Measurements from ENCODE around the gene PPP1R15B. TPM values are rescaled to one million over a fixed set of nuclear protein-coding genes. Genes with fewer than 3 reads are reported as not detected.

Gene PPP1R15B
- total RNA-seq, result 10 to 100 TPM; 22.1 to 37.5 TPM
- long read RNA-seq, full-length matches to known transcripts, result 10 of 15 reads
- long read RNA-seq, partial matches to known transcripts, result 0 of 15 reads
- long read RNA-seq, other reads (novel, unspliced or antisense), result 5 of 15 reads

- peak; percentile 94 to 95 for ATAC-seq
- intact Hi-C loops (cut with DNase I), result no loop called here
These were observed at the start of gene PPP1R15B for GRCh38 chr1:204411451-204412204. TSS of gene PPP1R15B (minus strand) at chr1:204411817. CDS start at chr1:204411411, 406 bp downstream.

DNA sequence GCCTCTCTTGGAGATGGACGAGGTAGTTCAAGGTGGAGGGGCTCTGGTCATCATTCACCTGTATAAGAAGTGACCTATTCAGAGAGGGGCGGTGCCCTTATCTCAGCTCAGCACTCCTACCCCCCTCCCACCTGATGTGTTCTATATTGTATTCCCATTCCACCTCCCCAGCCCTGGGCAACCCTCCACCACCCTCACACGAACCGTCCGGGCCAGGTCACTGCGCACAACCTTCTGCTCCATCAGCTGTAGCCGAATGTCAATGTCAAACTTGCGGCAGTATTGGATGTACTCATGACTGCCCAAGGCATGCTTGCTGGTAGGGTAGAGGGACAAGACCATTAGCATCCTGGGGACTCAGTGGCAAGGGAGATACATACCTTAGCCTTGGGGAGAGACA is 48.7 kb upstream of the PPP1R15B start:
- ATAC-seq (no peak), DNase-seq (no peak)
- intact Hi-C loops (cut with DNase I), result no loop called here

More at GRCh38 chr1:204411451-204412204, at the start of gene PPP1R15B:
- peak; percentile 96 for DNase-seq

DNA sequence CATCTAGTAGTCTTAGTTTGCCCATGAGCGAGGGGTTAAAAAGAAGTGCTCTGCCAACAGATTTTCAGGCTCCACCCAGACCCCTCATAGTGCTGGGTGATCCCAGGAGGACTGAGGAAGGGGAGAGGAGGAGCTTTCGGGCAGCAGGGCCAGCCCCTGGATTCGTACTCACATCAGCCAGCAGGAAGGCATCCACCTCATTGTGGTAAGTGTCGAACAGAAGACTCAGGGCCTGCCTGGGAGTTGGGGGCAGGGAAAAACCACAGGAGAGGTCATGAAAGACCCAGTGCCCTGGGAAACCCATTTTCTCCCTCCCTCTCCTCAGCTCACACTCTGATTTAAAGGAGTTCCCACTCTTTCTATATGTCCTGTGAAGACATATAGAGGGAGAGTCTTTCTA is 48.1 kb upstream of the PPP1R15B start:
- no peak for DNase-seq
- ATAC-seq, result no peak
- intact Hi-C loops (cut with DNase I), result no loop called here

- DNase-seq, result no peak
- intact Hi-C loops (cut with DNase I), result no loop called here
- ATAC-seq, result no peak
These were observed 46.0 kb upstream of the PPP1R15B start for GRCh38 chr1:204457666-204458065.

DNA sequence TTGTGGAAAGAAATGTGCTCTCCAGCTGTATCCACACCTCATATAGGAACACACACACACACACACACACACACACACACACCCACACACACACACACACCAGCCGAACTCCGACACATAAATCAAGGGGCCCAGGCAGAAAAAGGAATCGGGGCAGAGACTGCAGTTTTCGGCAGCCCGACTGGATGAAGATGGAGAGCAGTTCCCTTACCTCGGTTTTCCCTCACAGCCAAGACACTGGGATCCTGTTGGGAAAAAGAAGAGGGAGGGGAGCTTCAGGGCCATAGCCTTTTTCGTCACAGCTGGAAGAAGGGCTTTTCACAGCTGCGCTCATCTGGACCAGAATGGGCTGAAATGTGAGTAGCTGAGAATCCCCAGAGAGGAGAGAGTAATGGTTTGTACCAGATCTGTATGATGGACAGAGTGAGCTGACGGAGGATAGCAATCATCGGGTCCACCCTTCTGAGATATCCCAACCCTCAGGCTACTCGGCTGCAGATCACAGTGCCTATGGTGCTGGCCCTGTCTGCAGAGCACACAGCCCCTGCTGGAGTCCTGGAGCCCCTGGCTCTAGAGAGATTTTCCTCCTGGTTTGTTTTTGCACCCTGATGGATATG is 45.3 kb upstream of the PPP1R15B start:
- peak; percentile 55 to 71 for ATAC-seq
- no peak for DNase-seq
- intact Hi-C loops (cut with DNase I), result no loop called here

- ATAC-seq (no peak), DNase-seq (no peak)
- intact Hi-C loops (cut with DNase I), result no loop called here
These were observed 44.2 kb upstream of the PPP1R15B start for GRCh38 chr1:204455831-204456145.

DNA sequence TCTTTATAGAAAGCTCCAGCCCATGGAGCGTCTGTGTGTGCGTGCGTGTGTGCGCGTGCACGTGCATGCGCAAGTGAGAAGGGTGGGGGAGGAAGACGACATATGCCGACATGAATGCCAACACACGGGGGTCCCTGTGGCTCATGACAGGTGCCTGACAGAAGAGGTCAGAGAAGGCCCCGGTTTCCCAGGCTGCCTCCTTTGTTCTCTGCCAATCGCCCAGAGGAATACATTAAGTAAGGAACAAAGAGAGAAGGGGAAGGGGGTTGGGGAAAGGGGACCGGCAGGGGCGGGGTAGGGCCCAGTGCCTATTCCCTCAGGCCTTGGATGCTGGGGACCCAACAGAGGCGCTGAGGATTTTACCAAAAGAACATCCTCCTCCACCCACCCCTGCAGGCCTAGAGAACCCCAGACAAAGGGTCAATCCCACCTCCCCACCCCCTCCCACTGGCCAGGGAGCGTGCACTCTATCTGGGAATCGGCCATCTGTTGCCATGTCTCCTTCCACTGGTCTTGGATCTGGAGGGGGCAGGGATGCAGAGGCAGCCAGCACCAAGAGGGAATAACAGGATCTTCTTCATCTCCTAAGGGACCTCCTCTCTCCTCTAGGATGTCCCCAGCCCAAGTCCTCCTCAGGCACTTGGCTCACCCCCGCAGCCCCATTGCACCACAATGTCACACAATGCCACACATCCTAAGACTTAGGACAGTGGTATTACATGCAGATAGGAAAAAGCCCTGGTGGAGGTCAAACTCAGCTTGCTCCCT is 43.6 kb upstream of the PPP1R15B start:
- ATAC-seq (no peak), DNase-seq (no peak)
- intact Hi-C loops (cut with DNase I), result no loop called here

GRCh38 chr1:204454476-204454875 is 42.9 kb upstream of the PPP1R15B start:
- DNase-seq (no peak), ATAC-seq (no peak)
- intact Hi-C loops (cut with DNase I), result no loop called here

- DNase-seq (no peak), ATAC-seq (no peak)
- intact Hi-C loops (cut with DNase I), result no loop called here
These were observed 41.6 kb upstream of the PPP1R15B start for GRCh38 chr1:204453141-204453772.

DNA sequence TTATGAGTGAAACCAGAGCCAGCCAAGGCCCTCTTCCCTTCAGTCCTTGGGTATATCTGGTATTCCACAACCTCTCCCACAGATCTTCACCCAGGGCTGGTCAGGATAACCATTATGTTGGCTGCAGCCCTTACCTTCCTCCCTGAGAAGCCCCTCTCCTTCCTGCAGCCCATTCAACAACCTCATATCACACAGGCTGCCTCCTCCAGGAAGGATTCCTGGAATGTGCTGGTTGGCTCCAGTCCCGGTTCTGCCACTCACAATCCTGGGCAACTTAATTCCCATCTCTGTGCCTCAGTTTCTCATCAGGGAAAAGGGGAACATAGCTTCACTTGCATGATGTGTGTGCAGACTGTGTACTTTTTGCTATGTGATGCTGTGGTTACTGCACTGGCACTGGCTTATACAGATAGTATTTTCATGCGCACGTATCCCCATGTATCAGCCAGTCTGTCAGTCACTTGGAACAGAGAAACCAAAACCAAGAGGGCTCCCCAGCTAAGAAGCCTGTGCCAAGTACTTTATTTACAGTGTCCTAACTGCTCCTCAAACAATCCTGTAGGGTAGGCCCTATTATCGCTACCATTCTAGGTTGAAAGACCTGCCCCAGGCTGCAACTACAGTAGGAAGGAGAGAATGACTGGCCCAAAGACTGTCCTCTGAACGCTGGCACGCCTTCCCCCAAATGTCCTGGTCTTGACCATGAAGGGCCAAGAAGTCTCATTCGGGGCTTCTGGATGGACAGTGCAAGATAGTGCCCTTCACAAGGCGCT is 39.9 kb upstream of the PPP1R15B start:
- ATAC-seq, result no peak
- intact Hi-C loops (cut with DNase I), result no loop called here
- DNase-seq, result no peak

DNA sequence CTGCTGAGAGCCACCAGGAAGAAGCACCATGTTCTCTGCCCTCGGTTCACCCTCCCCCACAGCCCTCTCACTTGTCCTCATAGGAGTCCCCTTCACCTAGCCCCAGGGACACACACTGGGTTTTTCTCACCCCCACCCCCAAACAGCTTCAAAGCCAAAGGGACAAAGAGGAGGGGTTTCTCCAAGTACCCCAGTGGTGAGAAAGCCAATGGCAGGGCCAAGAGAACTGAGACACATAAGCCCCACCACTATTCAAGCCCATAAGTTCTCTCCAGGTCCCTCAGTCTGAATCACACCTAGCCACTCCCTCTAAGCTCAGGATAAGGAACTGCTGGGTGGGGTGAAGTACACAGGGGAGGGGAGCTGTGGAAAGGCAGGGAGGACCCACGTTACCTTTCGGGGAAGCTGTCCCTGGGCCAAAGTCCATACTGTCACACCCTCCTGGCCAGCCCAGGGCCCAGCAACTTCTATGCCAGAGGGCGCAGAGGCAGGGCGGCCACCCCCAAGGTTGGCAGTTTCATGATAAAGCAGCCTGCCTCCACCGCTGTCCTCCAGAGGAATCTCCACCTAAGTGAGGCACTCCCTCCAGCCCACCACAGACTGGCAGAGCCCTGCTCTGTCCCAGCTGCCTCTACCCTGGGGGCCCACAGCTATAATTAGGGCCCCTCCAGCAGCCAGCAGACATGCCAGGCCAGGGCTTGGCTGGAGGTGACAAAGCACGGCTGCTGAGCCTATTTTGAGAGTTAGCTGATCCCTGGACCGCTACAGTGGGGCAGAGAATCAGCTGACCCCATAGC is 39.0 kb upstream of the PPP1R15B start:
- intact Hi-C loops (cut with DNase I), result no loop called here
- DNase-seq (peak; percentile 42), ATAC-seq (peak; percentile 78 to 84)

- intact Hi-C loops (cut with DNase I), result loop anchor here in 1 of 2 donors (5.0 kb wide), 1 partner anchor 53 kb away; no protein-coding TSS in a partner anchor
- DNase-seq, result no peak
- ATAC-seq, result no peak
These were observed 38.2 kb upstream of the PPP1R15B start for GRCh38 chr1:204449678-204450280.

- no peak for DNase-seq
- ATAC-seq, result no peak
- intact Hi-C loops (cut with DNase I), result loop anchor here in 1 of 2 donors (5.0 kb wide), 1 partner anchor 53 kb away; no protein-coding TSS in a partner anchor
These were observed 37.5 kb upstream of the PPP1R15B start for GRCh38 chr1:204448991-204449677.

GRCh38 chr1:204448344-204448964 is 36.8 kb upstream of the PPP1R15B start:
- no peak for DNase-seq
- intact Hi-C loops (cut with DNase I), result loop anchor here in 1 of 2 donors (5.0 kb wide), 1 partner anchor 54 kb away; no protein-coding TSS in a partner anchor

DNA sequence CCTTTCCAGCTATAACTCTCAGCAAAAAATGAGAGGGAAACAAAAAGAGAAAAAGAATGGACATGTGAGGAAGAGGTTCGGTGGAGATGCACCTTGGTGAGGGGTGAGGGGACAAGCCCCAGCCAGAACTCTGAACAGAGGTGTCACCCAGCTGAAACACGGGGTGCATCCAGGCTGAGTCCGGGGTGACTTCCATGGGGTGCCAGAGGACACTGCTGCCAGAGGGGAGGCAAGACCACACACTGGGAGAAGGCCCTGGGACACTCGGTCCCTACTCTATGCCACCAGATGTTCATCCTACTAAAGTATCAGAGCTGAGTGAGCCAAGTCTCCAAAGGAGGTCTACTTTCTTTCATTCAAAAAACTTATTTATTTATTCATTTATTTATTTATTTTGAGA is 36.1 kb upstream of the PPP1R15B start:
- intact Hi-C loops (cut with DNase I), result loop anchor here (2.0 to 5.0 kb wide), 2 partner anchors 47 to 55 kb away; partner anchors contain the start of gene PIK3C2B (in 1 of the 2)
- no peak for ATAC-seq
- DNase-seq, result no peak

More at GRCh38 chr1:204448344-204448964, 36.8 kb upstream of the PPP1R15B start:
- ATAC-seq, result no peak

- ATAC-seq (no peak), DNase-seq (no peak)
- intact Hi-C loops (cut with DNase I), result loop anchor here (2.0 to 5.0 kb wide), 2 partner anchors 48 to 55 kb away; partner anchors contain the start of gene PIK3C2B (in 1 of the 2)
These were observed 35.6 kb upstream of the PPP1R15B start for GRCh38 chr1:204447190-204447589.

Data from left cardiac atrium (tissue), 4 donors.